Measurements from ENCODE around the gene ARHGAP27.
"Not testable (repeated sequence)": the region's sequence is repeated elsewhere in the genome, so short reads cannot be mapped to it uniquely, and the experiment has no call there.

DNA sequence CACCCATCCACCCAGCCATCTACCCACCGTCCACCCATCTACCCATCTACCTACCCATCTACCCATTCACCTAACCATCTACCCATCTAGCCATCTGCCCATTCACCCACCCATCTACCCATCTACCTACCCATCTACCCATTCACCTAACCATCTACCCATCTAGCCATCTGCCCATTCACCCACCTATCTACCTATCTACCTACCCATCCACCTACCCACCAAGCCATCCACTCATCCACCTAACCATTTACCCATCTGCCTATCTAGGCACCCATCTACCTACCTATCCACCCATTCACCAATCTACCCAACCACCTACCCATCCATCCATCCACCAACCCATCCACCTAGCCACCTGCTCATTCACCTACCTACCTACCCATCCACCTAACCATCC is 16.6 kb upstream of the ARHGAP27 start:
- not testable (repeated sequence) for TF ChIP-seq EHMT2 (IDR thresholded peaks at IDR 0.05; ENCODE audit: borderline replicate concordance, low read depth, low read length); CEBPB (IDR thresholded peaks at IDR 0.05; ENCODE audit: borderline replicate concordance, low read depth, low read length); ZNF569 (CRISPR knock-in tag; IDR thresholded peaks at IDR 0.05; ENCODE audit: borderline replicate concordance); ZNF75D (CRISPR knock-in tag; IDR thresholded peaks at IDR 0.05; ENCODE audit: borderline replicate concordance); NFKBIZ (CRISPR knock-in tag; IDR thresholded peaks at IDR 0.05); MYC (CRISPR knock-in tag; IDR thresholded peaks at IDR 0.05; ENCODE audit: borderline replicate concordance); NONO (IDR thresholded peaks at IDR 0.05); NONO (CRISPR knock-in tag; conservative IDR thresholded peaks at IDR 0.05); ZNF274 (CRISPR knock-in tag; IDR thresholded peaks at IDR 0.05); ZBTB7A (CRISPR knock-in tag; IDR thresholded peaks at IDR 0.05)
- TF ChIP-seq, protein P1, sequence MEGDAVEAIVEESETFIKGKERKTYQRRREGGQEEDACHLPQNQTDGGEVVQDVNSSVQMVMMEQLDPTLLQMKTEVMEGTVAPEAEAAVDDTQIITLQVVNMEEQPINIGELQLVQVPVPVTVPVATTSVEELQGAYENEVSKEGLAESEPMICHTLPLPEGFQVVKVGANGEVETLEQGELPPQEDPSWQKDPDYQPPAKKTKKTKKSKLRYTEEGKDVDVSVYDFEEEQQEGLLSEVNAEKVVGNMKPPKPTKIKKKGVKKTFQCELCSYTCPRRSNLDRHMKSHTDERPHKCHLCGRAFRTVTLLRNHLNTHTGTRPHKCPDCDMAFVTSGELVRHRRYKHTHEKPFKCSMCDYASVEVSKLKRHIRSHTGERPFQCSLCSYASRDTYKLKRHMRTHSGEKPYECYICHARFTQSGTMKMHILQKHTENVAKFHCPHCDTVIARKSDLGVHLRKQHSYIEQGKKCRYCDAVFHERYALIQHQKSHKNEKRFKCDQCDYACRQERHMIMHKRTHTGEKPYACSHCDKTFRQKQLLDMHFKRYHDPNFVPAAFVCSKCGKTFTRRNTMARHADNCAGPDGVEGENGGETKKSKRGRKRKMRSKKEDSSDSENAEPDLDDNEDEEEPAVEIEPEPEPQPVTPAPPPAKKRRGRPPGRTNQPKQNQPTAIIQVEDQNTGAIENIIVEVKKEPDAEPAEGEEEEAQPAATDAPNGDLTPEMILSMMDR (CRISPR knock-in tag; IDR thresholded peaks at IDR 0.05) = not testable (repeated sequence)
- TF ChIP-seq, protein P2, sequence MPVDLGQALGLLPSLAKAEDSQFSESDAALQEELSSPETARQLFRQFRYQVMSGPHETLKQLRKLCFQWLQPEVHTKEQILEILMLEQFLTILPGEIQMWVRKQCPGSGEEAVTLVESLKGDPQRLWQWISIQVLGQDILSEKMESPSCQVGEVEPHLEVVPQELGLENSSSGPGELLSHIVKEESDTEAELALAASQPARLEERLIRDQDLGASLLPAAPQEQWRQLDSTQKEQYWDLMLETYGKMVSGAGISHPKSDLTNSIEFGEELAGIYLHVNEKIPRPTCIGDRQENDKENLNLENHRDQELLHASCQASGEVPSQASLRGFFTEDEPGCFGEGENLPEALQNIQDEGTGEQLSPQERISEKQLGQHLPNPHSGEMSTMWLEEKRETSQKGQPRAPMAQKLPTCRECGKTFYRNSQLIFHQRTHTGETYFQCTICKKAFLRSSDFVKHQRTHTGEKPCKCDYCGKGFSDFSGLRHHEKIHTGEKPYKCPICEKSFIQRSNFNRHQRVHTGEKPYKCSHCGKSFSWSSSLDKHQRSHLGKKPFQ (CRISPR knock-in tag; IDR thresholded peaks at IDR 0.05; ENCODE audit: insufficient replicate concordance) = not testable (repeated sequence)
- TF ChIP-seq, protein P3, sequence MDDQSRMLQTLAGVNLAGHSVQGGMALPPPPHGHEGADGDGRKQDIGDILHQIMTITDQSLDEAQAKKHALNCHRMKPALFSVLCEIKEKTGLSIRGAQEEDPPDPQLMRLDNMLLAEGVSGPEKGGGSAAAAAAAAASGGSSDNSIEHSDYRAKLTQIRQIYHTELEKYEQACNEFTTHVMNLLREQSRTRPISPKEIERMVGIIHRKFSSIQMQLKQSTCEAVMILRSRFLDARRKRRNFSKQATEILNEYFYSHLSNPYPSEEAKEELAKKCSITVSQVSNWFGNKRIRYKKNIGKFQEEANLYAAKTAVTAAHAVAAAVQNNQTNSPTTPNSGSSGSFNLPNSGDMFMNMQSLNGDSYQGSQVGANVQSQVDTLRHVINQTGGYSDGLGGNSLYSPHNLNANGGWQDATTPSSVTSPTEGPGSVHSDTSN (CRISPR knock-in tag; IDR thresholded peaks at IDR 0.05; ENCODE audit: borderline replicate concordance) = not testable (repeated sequence)

All from HepG2 (cell line).